OCI-LY7 (cell line): ENCODE data around the gene VENTX. TPM values are rescaled to one million over a fixed set of nuclear protein-coding genes. Genes with fewer than 3 reads are reported as not detected.

Experiments used
- BruUV-seq: library from RNA; stranded (reverse); fragments of 400-500 nt; replicated peaks from 2 replicates; lab custom pipeline; 2021; lab: Mats Ljungman, UMichigan
- CTCF ChIA-PET: fragments of 300-600 bp; sonication (Branson Sonifier 250); formaldehyde crosslinking; loops from one replicate; lab custom pipeline; 2022; ENCODE audit warnings: antibody characterized with exemption; ENCODE audit not compliant: unreplicated experiment; lab: Charles Lee
- POLR2A ChIA-PET: fragments of 300-600 bp; sonication (Branson Sonifier 250); formaldehyde crosslinking; loops from one replicate; lab custom pipeline; 2022; ENCODE audit warnings: antibody characterized with exemption; lab: Charles Lee
- DNase-seq: peaks from one replicate; pipeline ENCODE4 v3.0.0-alpha.2; 2015; ENCODE audit warnings: low spot score
- H2AFZ ChIP-seq: fragments of 200-600 bp; sonication (generic), shearing (Covaris generic); 2 replicates; pipeline ENCODE4 v1.6.1; 2014; ENCODE audit warnings: mild to moderate bottlenecking, antibody characterized with exemption, low read length, moderate library complexity
- H3K27ac ChIP-seq: fragments of 200-600 bp; sonication (generic); 2 replicates; pipeline ENCODE4 v1.5.1; 2014; ENCODE audit warnings: mixed run types, low read depth, mild to moderate bottlenecking, moderate library complexity, low read length, inconsistent platforms; ENCODE audit not compliant: poor library complexity, severe bottlenecking
- H3K36me3 ChIP-seq: fragments of 200-600 bp; sonication (generic); 2 replicates; pipeline ENCODE4 v1.6.1; 2014; ENCODE audit warnings: mild to moderate bottlenecking, antibody characterized with exemption, low read length, moderate library complexity, mixed read lengths; ENCODE audit not compliant: insufficient read depth
- H3K4me1 ChIP-seq: fragments of 200-600 bp; sonication (generic); 2 replicates; pipeline ENCODE4 v1.5.1; 2014; ENCODE audit warnings: mild to moderate bottlenecking, low read length; ENCODE audit not compliant: insufficient read depth, poor library complexity, severe bottlenecking
- H3K4me2 ChIP-seq: fragments of 200-600 bp; sonication (generic); 2 replicates; pipeline ENCODE4 v1.6.1; 2014; ENCODE audit warnings: mild to moderate bottlenecking, low read length
- H3K4me3 ChIP-seq: fragments of 200-600 bp; sonication (generic); 2 replicates; pipeline ENCODE4 v1.5.1; 2014; ENCODE audit warnings: mild to moderate bottlenecking, low read depth, low read length; ENCODE audit not compliant: poor library complexity, severe bottlenecking
- H3K79me2 ChIP-seq: fragments of 200-600 bp; sonication (generic); 2 replicates; pipeline ENCODE4 v1.6.1; 2016; ENCODE audit warnings: low read depth, mild to moderate bottlenecking, low read length, moderate library complexity, mixed read lengths; ENCODE audit not compliant: insufficient read depth
- H3K9me2 ChIP-seq: fragments of 200-600 bp; sonication (generic); 2 replicates; pipeline ENCODE4 v1.6.1; 2016; ENCODE audit warnings: mild to moderate bottlenecking, low read length, mixed read lengths; ENCODE audit not compliant: insufficient read depth
- H3K9me3 ChIP-seq: fragments of 200-600 bp; sonication (generic); 2 replicates; pipeline ENCODE4 v1.6.1; 2014; ENCODE audit warnings: mild to moderate bottlenecking, mixed run types, low read length, mixed read lengths
- H4K20me1 ChIP-seq: fragments of 200-600 bp; sonication (generic); 2 replicates; pipeline ENCODE4 v1.6.1; 2014; ENCODE audit warnings: mild to moderate bottlenecking, antibody characterized with exemption, low read length, moderate library complexity, mixed read lengths; ENCODE audit not compliant: insufficient read depth
- CTCF ChIP-seq: fragments of 200-600 bp; sonication (generic); conservative IDR thresholded peaks from 2 replicates; pipeline ENCODE4 v1.5.1; 2014; ENCODE audit warnings: mild to moderate bottlenecking, antibody characterized with exemption, low read length, moderate library complexity, mixed read lengths
- EZH2phosphoT487 ChIP-seq: fragments of 200-600 bp; sonication (generic); IDR thresholded peaks from 2 replicates; pipeline ENCODE4 v1.6.1; 2018; ENCODE audit warnings: low read depth, borderline replicate concordance, mild to moderate bottlenecking, mixed run types, antibody characterized with exemption, low read length, moderate library complexity, mixed read lengths
- intact Hi-C: fragments of 100-400 bp; cut with micrococcal nuclease; formaldehyde crosslinking; loops from one replicate; pipeline ENCODE4 v1.10.0; 2022; ENCODE audit not compliant: unreplicated experiment
- total RNA-seq, 2 experiments: library from RNA; depleted of rRNA in 1 of 2; stranded (reverse); fragments of >200 nt in 1 of 2; shearing (Covaris generic) in 1 of 2; gene quantifications; 2 replicates each; pipeline ENCODE4 v1.2.3, GENCODE V29; 2014 to 2022

The VENTX gene
- total RNA-seq, 2 experiments from 2014 or later = not detected

DNA sequence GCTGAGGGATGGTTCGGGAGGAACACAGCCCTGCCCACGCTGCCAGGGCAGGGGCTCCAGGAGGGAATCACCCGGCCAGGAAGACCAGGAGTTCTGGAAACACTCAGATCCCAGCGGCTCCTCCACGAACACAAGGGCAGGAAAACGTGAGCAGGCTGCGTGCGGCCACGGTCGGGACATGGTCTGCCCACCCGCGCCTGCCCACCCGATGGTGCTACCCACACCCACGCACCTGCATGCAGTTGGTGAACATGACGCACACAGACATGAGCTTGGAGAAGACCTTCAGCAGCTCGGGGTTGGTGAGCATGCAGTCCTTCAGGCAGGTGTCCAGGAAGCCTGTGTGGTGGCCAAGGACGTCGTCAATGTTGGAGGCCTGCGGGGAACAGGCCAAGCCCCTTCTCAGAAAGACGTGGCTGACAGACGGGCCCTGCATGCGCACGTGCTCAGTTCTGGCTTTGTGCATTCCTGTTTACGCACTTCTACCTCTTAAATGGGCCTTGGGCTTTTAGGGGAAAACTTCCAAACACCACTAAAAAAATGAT lies 45.3 kb downstream of the VENTX start:
- H3K79me2 ChIP-seq = no peaks in the 10 kb centered on the region
- no peaks in the 10 kb centered on the region for H3K9me3 ChIP-seq
- H2AFZ ChIP-seq = no peak overlapping the region
- no peaks in the 10 kb centered on the region for H3K9me2 ChIP-seq
- intact Hi-C loops = no loop called here
- H3K4me3 ChIP-seq = no peak overlapping the region
- peaks cover 11% of the 10 kb centered on the region for H3K4me1 ChIP-seq
- no peak for DNase-seq
- no peaks in the 10 kb centered on the region for H4K20me1 ChIP-seq
- ChIA-PET CTCF (no interaction called here), POLR2A (no interaction called here)
- H3K36me3 ChIP-seq = peaks cover 49% of the 10 kb centered on the region
- TF ChIP-seq EZH2phosphoT487 = no peak
- TF ChIP-seq CTCF = no peak
- no TSS peak for BruUV-seq
- H3K4me2 ChIP-seq = no peak overlapping the region
- H3K27ac ChIP-seq = no peak overlapping the region

GRCh38 chr10:133283931-133284330 lies 46.3 kb downstream of the VENTX start:
- CTCF ChIA-PET = no interaction called here
- intact Hi-C loops = no loop called here
- Histone ChIP-seq H3K9me2 (no peaks in the 10 kb centered on the region), H3K9me3 (no peaks in the 10 kb centered on the region), H3K79me2 (no peaks in the 10 kb centered on the region), H3K4me1 (peaks cover 1% of the 10 kb centered on the region), H3K36me3 (peaks cover 59% of the 10 kb centered on the region), H4K20me1 (no peaks in the 10 kb centered on the region), H3K4me3 (no peak overlapping the region), H3K27ac (no peak overlapping the region), H3K4me2 (no peak overlapping the region), H2AFZ (no peak overlapping the region)
- DNase-seq = no peak
- POLR2A ChIA-PET = interaction anchor here (1.0 kb wide), 1 partner anchor 16 kb away, joined by 3 read pairs; no protein-coding TSS in a partner anchor
- no peak for TF ChIP-seq CTCF
- no peak for TF ChIP-seq EZH2phosphoT487
- BruUV-seq = no TSS peak

- Histone ChIP-seq H2AFZ (no peak overlapping the region), H3K4me2 (no peak overlapping the region), H3K79me2 (no peaks in the 10 kb centered on the region), H3K36me3 (peaks cover 70% of the 10 kb centered on the region), H3K27ac (no peak overlapping the region), H3K4me1 (no peaks in the 10 kb centered on the region), H3K4me3 (no peak overlapping the region), H4K20me1 (no peaks in the 10 kb centered on the region), H3K9me3 (no peaks in the 10 kb centered on the region), H3K9me2 (no peaks in the 10 kb centered on the region)
- intact Hi-C loops = no loop called here
- no TSS peak for BruUV-seq
- no peak for DNase-seq
- no peak for TF ChIP-seq EZH2phosphoT487
- no peak for TF ChIP-seq CTCF
- ChIA-PET POLR2A (no interaction called here), CTCF (interaction anchor here (1.1 kb wide), 1 partner anchor 9 kb away, joined by 3 read pairs; no protein-coding TSS in a partner anchor)
These were observed 47.6 kb downstream of the VENTX start for GRCh38 chr10:133285217-133285616.
